Liver (tissue), 9 donors: ENCODE results near the gene KLK3. TPM values are rescaled to one million over a fixed set of nuclear protein-coding genes. Genes with fewer than 3 reads are reported as not detected.

ENCODE experiments used
- DNase-seq: peaks from one replicate; pipeline ENCODE4 v3.0.0-alpha.2; 2017; ENCODE audit warnings: low spot score
- H3K27ac ChIP-seq, 2 donors: one replicate each; pipeline ENCODE4 v1.7.0; 2013; ENCODE audit warnings: inconsistent platforms in 2 of 2, low read length in 2 of 2, control low read depth in 1 of 2, low read depth in 1 of 2, mild to moderate bottlenecking in 1 of 2
- H3K27me3 ChIP-seq, 4 donors: one replicate each; pipeline versions ENCODE4 v1.6.1 to v1.7.0; 2013; ENCODE audit warnings: low read length in 3 of 4, inconsistent platforms in 1 of 4, mild to moderate bottlenecking in 1 of 4, moderate library complexity in 1 of 4; ENCODE audit not compliant: control insufficient read depth in 4 of 4, insufficient read depth in 4 of 4
- H3K36me3 ChIP-seq, 4 donors: one replicate each; pipeline versions ENCODE4 v1.6.1 to v1.7.0; 2013; ENCODE audit warnings: low read length in 3 of 4, mild to moderate bottlenecking in 3 of 4, low read depth in 1 of 4, moderate library complexity in 1 of 4; ENCODE audit not compliant: control insufficient read depth in 4 of 4, insufficient read depth in 3 of 4
- H3K4me1 ChIP-seq, 4 donors: one replicate each; pipeline versions ENCODE4 v1.6.1 to v1.7.0; 2013; ENCODE audit warnings: low read length in 3 of 4, mild to moderate bottlenecking in 3 of 4, moderate library complexity in 1 of 4; ENCODE audit not compliant: control insufficient read depth in 4 of 4, insufficient read depth in 4 of 4
- H3K4me3 ChIP-seq, 3 donors: one replicate each; pipeline versions ENCODE4 v1.6.1 to v1.7.0; 2013; ENCODE audit warnings: low read length in 3 of 3, control low read depth in 1 of 3, low read depth in 1 of 3, mild to moderate bottlenecking in 1 of 3
- H3K9ac ChIP-seq, 2 donors: one replicate each; pipeline ENCODE4 v1.7.0; 2013; ENCODE audit warnings: low read length in 2 of 2, mild to moderate bottlenecking in 2 of 2, moderate library complexity in 2 of 2, control low read depth in 1 of 2, low read depth in 1 of 2
- H3K9me3 ChIP-seq, 4 donors: one replicate each; pipeline versions ENCODE4 v1.6.1 to v1.7.0; 2013; ENCODE audit warnings: low read length in 3 of 4; ENCODE audit not compliant: control insufficient read depth in 4 of 4
- EGR1 ChIP-seq, 2 donors: IDR thresholded peaks; 2 replicates each; pipeline ENCODE4 v1.6.1; 2016 to 2018; ENCODE audit warnings: antibody characterized with exemption in 2 of 2, low read depth in 2 of 2
- FOXA1 ChIP-seq: IDR thresholded peaks from 2 replicates; pipeline ENCODE4 v1.6.1; 2016; ENCODE audit warnings: antibody characterized with exemption
- FOXA2 ChIP-seq: IDR thresholded peaks from 2 replicates; pipeline ENCODE4 v1.6.1; 2016; ENCODE audit warnings: antibody characterized with exemption
- GABPA ChIP-seq, 2 donors: IDR thresholded peaks in 1 of 2; conservative IDR thresholded peaks in 1 of 2; 2 replicates each; pipeline ENCODE4 v1.6.1; 2016; ENCODE audit warnings: antibody characterized with exemption in 2 of 2, mild to moderate bottlenecking in 1 of 2, moderate library complexity in 1 of 2
- HNF4A ChIP-seq, 2 donors: conservative IDR thresholded peaks; 2 replicates each; pipeline ENCODE4 v1.6.1; 2016; ENCODE audit warnings: antibody characterized with exemption in 2 of 2, mild to moderate bottlenecking in 2 of 2
- HNF4G ChIP-seq: IDR thresholded peaks from 2 replicates; pipeline ENCODE4 v1.6.1; 2016; ENCODE audit warnings: antibody characterized with exemption
- JUND ChIP-seq, 2 donors: IDR thresholded peaks; 2 replicates each; pipeline ENCODE4 v1.6.1; 2016; ENCODE audit warnings: antibody characterized with exemption in 2 of 2
- NR2F2 ChIP-seq: IDR thresholded peaks from 2 replicates; pipeline ENCODE4 v1.6.1; 2016; ENCODE audit warnings: antibody characterized with exemption
- RAD21 ChIP-seq, 2 donors: IDR thresholded peaks; 2 replicates each; pipeline ENCODE4 v1.6.1; 2016; ENCODE audit warnings: antibody characterized with exemption in 2 of 2, mild to moderate bottlenecking in 2 of 2
- RXRA ChIP-seq, 2 donors: IDR thresholded peaks; 2 replicates each; pipeline ENCODE4 v1.6.1; 2017 to 2018; ENCODE audit warnings: antibody characterized with exemption in 2 of 2, mild to moderate bottlenecking in 1 of 2
- SP1 ChIP-seq: IDR thresholded peaks from 2 replicates; pipeline ENCODE4 v1.6.1; 2018; ENCODE audit warnings: antibody characterized with exemption, mild to moderate bottlenecking
- TAF1 ChIP-seq: conservative IDR thresholded peaks from 2 replicates; pipeline ENCODE4 v1.6.1; 2016; ENCODE audit warnings: antibody characterized with exemption, mild to moderate bottlenecking
- YY1 ChIP-seq: IDR thresholded peaks from 2 replicates; pipeline ENCODE4 v1.6.1; 2016; ENCODE audit warnings: antibody characterized with exemption, mild to moderate bottlenecking
- WGBS: extraction: QIAGEN DNeasy Blood & Tissue Kit; methylation state at CpG from one replicate; pipeline ENCODE4 v1.1.7; 2013; 5-methylcytosine and 5-hydroxymethylcytosine counted together
- polyA plus RNA-seq, 2 donors: library from polyadenylated mRNA; stranded (reverse) in 1 of 2; unstranded in 1 of 2; fragments of 200-250 nt in 1 of 2; fragments of >200 nt in 1 of 2; fragmentation: Nextera tagmentation in 1 of 2; extraction: Ambion mirVana in 1 of 2; gene quantifications; one replicate each; pipeline versions ENCODE4 v1.2.1 to v1.2.3, GENCODE V29; 2013 to 2015
- total RNA-seq, 2 donors: library from RNA; depleted of rRNA; stranded (reverse); fragments of >200 nt; gene quantifications; one replicate each; pipeline ENCODE4 v1.2.3, GENCODE V29; 2014
- TF ChIP-seq, protein P1 (sequence below): IDR thresholded peaks from 2 replicates; pipeline ENCODE4 v1.6.1; 2016; ENCODE audit warnings: antibody characterized with exemption
- TF ChIP-seq, protein P2 (sequence below): fragments of 150-350 bp; IDR thresholded peaks from 2 replicates; pipeline ENCODE4 v1.5.1; 2017; ENCODE audit warnings: improper control_type of control experiment, low read depth, low read length; ENCODE audit not compliant: missing input control
- TF ChIP-seq, protein P3 (sequence below): IDR thresholded peaks from 2 replicates; pipeline ENCODE4 v1.6.1; 2016; ENCODE audit warnings: antibody characterized with exemption
- TF ChIP-seq, protein P4 (sequence below): IDR thresholded peaks from 2 replicates; pipeline ENCODE4 v1.6.1; 2016; ENCODE audit warnings: antibody characterized with exemption
- TF ChIP-seq, protein P5 (sequence below): IDR thresholded peaks from 2 replicates; pipeline ENCODE4 v1.6.1; 2016; ENCODE audit warnings: antibody characterized with exemption, mild to moderate bottlenecking
- donor health status: healthy.
- donor health status: healthy.
- donor health status: healthy.
- donor health status: healthy.
- donor health status: healthy.

KLK3 gene
- total and polyA plus RNA-seq, 4 donors, result not detected

DNA sequence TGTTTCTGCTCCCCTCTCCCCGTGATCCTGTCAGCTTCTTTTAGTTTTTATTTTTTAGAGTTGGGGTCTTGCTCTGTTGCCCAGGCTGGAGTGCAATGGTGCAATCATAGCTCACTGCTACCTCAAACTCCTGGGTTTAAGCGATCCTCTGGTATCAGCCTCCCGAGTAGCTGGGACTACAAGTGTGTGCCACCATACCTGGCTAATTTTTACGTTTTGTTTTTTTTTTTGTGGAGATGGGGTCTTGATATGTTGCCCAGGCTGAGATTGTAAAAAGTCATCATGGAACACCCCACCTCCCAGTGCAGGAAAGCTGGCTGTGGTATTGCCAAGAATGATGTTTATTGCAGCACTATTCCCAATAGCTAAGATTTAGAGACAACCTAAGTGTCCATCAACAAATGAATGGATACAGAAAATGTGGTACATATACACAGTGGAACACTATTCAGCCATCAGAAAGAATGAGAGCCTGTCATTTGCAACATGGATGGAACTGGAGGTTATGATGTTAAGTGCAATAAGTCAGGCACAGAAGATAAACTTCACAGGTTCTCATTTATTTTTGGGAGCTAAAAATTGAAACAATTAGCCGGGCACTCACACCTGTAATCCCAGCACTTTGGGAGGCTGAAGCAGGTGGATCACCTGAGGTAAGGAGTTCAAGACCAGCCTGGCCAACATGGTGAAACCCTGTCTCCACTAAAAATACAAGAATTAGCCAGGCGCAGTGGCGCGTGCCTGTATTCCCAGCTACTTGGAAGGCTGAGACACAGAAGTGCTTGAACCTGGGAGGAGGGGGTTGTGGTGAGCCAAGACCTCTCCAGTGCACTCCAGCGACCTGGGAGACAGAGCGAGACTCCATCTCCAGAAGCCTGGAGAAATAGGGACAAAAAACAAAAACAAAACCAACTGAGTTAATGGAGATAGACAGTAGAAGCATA, 14.7 kb upstream of the KLK3 start:
- no peak overlapping the region for H3K4me3 ChIP-seq
- H3K4me1 ChIP-seq, result peaks cover 0 to 11% (median 4%) of the 10 kb centered on the region in 4 donors
- 83% methylated on average over 10 of the region's 10 CpGs for WGBS
- TF ChIP-seq, protein P1, sequence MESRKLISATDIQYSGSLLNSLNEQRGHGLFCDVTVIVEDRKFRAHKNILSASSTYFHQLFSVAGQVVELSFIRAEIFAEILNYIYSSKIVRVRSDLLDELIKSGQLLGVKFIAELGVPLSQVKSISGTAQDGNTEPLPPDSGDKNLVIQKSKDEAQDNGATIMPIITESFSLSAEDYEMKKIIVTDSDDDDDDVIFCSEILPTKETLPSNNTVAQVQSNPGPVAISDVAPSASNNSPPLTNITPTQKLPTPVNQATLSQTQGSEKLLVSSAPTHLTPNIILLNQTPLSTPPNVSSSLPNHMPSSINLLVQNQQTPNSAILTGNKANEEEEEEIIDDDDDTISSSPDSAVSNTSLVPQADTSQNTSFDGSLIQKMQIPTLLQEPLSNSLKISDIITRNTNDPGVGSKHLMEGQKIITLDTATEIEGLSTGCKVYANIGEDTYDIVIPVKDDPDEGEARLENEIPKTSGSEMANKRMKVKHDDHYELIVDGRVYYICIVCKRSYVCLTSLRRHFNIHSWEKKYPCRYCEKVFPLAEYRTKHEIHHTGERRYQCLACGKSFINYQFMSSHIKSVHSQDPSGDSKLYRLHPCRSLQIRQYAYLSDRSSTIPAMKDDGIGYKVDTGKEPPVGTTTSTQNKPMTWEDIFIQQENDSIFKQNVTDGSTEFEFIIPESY, result no peak
- TF ChIP-seq TAF1 (no peak), HNF4G (no peak), HNF4A (conservative IDR thresholded peaks at IDR 0.05) (no peak), NR2F2 (no peak), SP1 (no peak), FOXA2 (no peak), YY1 (no peak), FOXA1 (no peak), JUND (IDR thresholded peaks at IDR 0.05) (no peak), GABPA (IDR thresholded peaks at IDR 0.05 in 1 of 2, conservative IDR thresholded peaks at IDR 0.05 in 1 of 2) (no peak), RXRA (IDR thresholded peaks at IDR 0.05) (no peak), RAD21 (IDR thresholded peaks at IDR 0.05) (no peak), EGR1 (IDR thresholded peaks at IDR 0.05; ENCODE audit: low read depth in 2 of 2) (no peak)
- TF ChIP-seq, protein P2, sequence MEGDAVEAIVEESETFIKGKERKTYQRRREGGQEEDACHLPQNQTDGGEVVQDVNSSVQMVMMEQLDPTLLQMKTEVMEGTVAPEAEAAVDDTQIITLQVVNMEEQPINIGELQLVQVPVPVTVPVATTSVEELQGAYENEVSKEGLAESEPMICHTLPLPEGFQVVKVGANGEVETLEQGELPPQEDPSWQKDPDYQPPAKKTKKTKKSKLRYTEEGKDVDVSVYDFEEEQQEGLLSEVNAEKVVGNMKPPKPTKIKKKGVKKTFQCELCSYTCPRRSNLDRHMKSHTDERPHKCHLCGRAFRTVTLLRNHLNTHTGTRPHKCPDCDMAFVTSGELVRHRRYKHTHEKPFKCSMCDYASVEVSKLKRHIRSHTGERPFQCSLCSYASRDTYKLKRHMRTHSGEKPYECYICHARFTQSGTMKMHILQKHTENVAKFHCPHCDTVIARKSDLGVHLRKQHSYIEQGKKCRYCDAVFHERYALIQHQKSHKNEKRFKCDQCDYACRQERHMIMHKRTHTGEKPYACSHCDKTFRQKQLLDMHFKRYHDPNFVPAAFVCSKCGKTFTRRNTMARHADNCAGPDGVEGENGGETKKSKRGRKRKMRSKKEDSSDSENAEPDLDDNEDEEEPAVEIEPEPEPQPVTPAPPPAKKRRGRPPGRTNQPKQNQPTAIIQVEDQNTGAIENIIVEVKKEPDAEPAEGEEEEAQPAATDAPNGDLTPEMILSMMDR, result no peak
- TF ChIP-seq, protein P3, sequence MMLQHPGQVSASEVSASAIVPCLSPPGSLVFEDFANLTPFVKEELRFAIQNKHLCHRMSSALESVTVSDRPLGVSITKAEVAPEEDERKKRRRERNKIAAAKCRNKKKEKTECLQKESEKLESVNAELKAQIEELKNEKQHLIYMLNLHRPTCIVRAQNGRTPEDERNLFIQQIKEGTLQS, result no peak
- TF ChIP-seq, protein P4, sequence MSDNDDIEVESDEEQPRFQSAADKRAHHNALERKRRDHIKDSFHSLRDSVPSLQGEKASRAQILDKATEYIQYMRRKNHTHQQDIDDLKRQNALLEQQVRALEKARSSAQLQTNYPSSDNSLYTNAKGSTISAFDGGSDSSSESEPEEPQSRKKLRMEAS, result no peak
- TF ChIP-seq, protein P5, sequence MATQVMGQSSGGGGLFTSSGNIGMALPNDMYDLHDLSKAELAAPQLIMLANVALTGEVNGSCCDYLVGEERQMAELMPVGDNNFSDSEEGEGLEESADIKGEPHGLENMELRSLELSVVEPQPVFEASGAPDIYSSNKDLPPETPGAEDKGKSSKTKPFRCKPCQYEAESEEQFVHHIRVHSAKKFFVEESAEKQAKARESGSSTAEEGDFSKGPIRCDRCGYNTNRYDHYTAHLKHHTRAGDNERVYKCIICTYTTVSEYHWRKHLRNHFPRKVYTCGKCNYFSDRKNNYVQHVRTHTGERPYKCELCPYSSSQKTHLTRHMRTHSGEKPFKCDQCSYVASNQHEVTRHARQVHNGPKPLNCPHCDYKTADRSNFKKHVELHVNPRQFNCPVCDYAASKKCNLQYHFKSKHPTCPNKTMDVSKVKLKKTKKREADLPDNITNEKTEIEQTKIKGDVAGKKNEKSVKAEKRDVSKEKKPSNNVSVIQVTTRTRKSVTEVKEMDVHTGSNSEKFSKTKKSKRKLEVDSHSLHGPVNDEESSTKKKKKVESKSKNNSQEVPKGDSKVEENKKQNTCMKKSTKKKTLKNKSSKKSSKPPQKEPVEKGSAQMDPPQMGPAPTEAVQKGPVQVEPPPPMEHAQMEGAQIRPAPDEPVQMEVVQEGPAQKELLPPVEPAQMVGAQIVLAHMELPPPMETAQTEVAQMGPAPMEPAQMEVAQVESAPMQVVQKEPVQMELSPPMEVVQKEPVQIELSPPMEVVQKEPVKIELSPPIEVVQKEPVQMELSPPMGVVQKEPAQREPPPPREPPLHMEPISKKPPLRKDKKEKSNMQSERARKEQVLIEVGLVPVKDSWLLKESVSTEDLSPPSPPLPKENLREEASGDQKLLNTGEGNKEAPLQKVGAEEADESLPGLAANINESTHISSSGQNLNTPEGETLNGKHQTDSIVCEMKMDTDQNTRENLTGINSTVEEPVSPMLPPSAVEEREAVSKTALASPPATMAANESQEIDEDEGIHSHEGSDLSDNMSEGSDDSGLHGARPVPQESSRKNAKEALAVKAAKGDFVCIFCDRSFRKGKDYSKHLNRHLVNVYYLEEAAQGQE, result no peak
- H3K36me3 ChIP-seq, result no peaks in the 10 kb centered on the region
- H3K9ac ChIP-seq, result no peak overlapping the region
- DNase-seq, result no peak
- no peaks in the 10 kb centered on the region for H3K27me3 ChIP-seq
- H3K27ac ChIP-seq, result no peak overlapping the region
- peaks cover 0 to 12% (median 2%) of the 10 kb centered on the region in 4 donors for H3K9me3 ChIP-seq
